Astrocyte (in vitro differentiated cells and primary cell): ENCODE measurements around the gene KIF27. TPM values are rescaled to one million over a fixed set of nuclear protein-coding genes. Genes with fewer than 3 reads are reported as not detected.
A peak's percentile ranks its signal among the peaks of the same experiment; 100 is the strongest.

Experiments used
- DNase-seq: peaks from one replicate; pipeline ENCODE4 v3.0.0-alpha.2; 2010; ENCODE audit warnings: low read depth
- FAIRE-seq: peaks from 2 replicates; lab custom pipeline; 2011; peaks lifted over from hg19 to GRCh38; lab: Jason Lieb, UNC
- H2AFZ ChIP-seq: 2 replicates; pipeline ENCODE4 v1.6.0; 2012; ENCODE audit warnings: low read depth, low read length, inconsistent platforms
- H3K27ac ChIP-seq: 2 replicates; pipeline ENCODE4 v1.5.1; 2011; ENCODE audit warnings: low read depth, low read length, inconsistent platforms
- H3K27me3 ChIP-seq: 2 replicates; pipeline ENCODE4 v1.6.0; 2011; ENCODE audit warnings: low read length, inconsistent platforms; ENCODE audit not compliant: insufficient read depth
- H3K36me3 ChIP-seq: 2 replicates; pipeline ENCODE4 v1.5.1; 2011; ENCODE audit warnings: low read length, inconsistent platforms; ENCODE audit not compliant: insufficient read depth
- H3K4me1 ChIP-seq: 2 replicates; pipeline ENCODE4 v1.5.1; 2011; ENCODE audit warnings: low read length, inconsistent platforms; ENCODE audit not compliant: insufficient read depth
- H3K4me2 ChIP-seq: 2 replicates; pipeline ENCODE4 v1.6.0; 2012; ENCODE audit warnings: low read length, inconsistent platforms
- H3K4me3 ChIP-seq: 2 replicates; pipeline ENCODE4 v1.5.1; 2011; ENCODE audit warnings: low read depth, mild to moderate bottlenecking, low read length, inconsistent platforms; ENCODE audit not compliant: insufficient read depth
- H3K79me2 ChIP-seq: 2 replicates; pipeline ENCODE4 v1.6.0; 2012; ENCODE audit warnings: mild to moderate bottlenecking, low read length, inconsistent platforms; ENCODE audit not compliant: insufficient read depth
- H3K9ac ChIP-seq: 2 replicates; pipeline ENCODE4 v1.6.0; 2012; ENCODE audit warnings: mild to moderate bottlenecking, low read length, inconsistent platforms
- H3K9me3 ChIP-seq: 2 replicates; pipeline ENCODE4 v1.5.1; 2012; ENCODE audit warnings: low read depth, mild to moderate bottlenecking, low read length, inconsistent platforms; ENCODE audit not compliant: insufficient read depth
- H4K20me1 ChIP-seq: 2 replicates; pipeline ENCODE4 v1.6.0; 2012; ENCODE audit warnings: low read length, inconsistent platforms; ENCODE audit not compliant: insufficient read depth
- H3K27ac Mint-ChIP-seq: one replicate; pipeline ENCODE4 v1.8.0; 2021; ENCODE audit warnings: mild to moderate bottlenecking, mixed read lengths; ENCODE audit not compliant: unreplicated experiment
- H3K27me3 Mint-ChIP-seq: one replicate; pipeline ENCODE4 v1.8.0; 2021; ENCODE audit warnings: low read depth, mixed read lengths; ENCODE audit not compliant: unreplicated experiment
- H3K36me3 Mint-ChIP-seq: one replicate; pipeline ENCODE4 v1.8.0; 2021; ENCODE audit warnings: low read depth, mixed read lengths; ENCODE audit not compliant: unreplicated experiment
- H3K4me1 Mint-ChIP-seq: one replicate; pipeline ENCODE4 v1.8.0; 2021; ENCODE audit warnings: low read depth, mixed read lengths; ENCODE audit not compliant: unreplicated experiment
- H3K4me3 Mint-ChIP-seq: one replicate; pipeline ENCODE4 v1.8.0; 2021; ENCODE audit warnings: mild to moderate bottlenecking, moderate library complexity, mixed read lengths; ENCODE audit not compliant: unreplicated experiment
- H3K9me3 Mint-ChIP-seq: one replicate; pipeline ENCODE4 v1.8.0; 2021; ENCODE audit warnings: mild to moderate bottlenecking, mixed read lengths; ENCODE audit not compliant: unreplicated experiment
- EZH2 ChIP-seq: IDR thresholded peaks from 2 replicates; pipeline ENCODE4 v1.6.1; 2012; ENCODE audit warnings: mild to moderate bottlenecking, low read length, inconsistent platforms; ENCODE audit not compliant: insufficient read depth
- total RNA-seq: library from RNA; stranded (reverse); gene quantifications from 2 replicates; pipeline ENCODE4 v1.2.1, GENCODE V29; 2021
- TF ChIP-seq, protein P1 (sequence below): IDR thresholded peaks from 2 replicates; pipeline ENCODE4 v1.5.1; 2011; ENCODE audit warnings: low read depth, mild to moderate bottlenecking, inconsistent platforms, low read length, moderate library complexity; ENCODE audit not compliant: insufficient read depth

KIF27 gene
- total RNA-seq, 1 donor from 2014 or later = 2.2 TPM

DNA sequence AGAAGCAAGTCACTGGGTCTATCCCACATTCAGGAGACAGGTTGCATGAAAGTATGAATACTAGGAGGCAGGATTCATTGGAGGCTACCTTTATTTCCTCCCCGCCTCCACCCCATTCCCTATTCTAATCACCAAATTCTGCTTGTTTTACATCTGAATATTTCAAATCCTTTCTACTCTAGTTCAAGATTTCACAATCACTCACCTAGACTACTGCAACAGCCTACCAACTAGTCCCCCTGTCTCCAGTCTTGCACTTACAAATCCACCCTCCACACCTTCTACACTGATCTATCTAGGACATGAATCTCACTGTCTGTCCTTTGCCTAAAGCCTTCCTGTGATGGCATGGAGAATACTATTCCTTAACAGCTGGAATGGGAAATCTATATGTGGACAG is 6.4 kb upstream of the KIF27 start:
- no peak for FAIRE-seq
- Histone ChIP-seq H3K4me2 (no peak overlapping the region), H4K20me1 (no peaks in the 10 kb centered on the region), H3K4me1 (no peaks in the 10 kb centered on the region), H3K4me3 (no peak overlapping the region), H3K9me3 (no peaks in the 10 kb centered on the region), H3K27me3 (no peaks in the 10 kb centered on the region), H3K9ac (no peak overlapping the region), H2AFZ (no peak overlapping the region), H3K79me2 (no peaks in the 10 kb centered on the region), H3K36me3 (no peaks in the 10 kb centered on the region), H3K27ac (no peak overlapping the region)
- Mint-ChIP-seq H3K9me3 (no peaks in the 10 kb centered on the region), H3K27ac (no peak overlapping the region), H3K36me3 (no peaks in the 10 kb centered on the region), H3K4me1 (no peaks in the 10 kb centered on the region), H3K27me3 (no peaks in the 10 kb centered on the region), H3K4me3 (no peak overlapping the region)
- DNase-seq = no peak
- TF ChIP-seq, protein P1, sequence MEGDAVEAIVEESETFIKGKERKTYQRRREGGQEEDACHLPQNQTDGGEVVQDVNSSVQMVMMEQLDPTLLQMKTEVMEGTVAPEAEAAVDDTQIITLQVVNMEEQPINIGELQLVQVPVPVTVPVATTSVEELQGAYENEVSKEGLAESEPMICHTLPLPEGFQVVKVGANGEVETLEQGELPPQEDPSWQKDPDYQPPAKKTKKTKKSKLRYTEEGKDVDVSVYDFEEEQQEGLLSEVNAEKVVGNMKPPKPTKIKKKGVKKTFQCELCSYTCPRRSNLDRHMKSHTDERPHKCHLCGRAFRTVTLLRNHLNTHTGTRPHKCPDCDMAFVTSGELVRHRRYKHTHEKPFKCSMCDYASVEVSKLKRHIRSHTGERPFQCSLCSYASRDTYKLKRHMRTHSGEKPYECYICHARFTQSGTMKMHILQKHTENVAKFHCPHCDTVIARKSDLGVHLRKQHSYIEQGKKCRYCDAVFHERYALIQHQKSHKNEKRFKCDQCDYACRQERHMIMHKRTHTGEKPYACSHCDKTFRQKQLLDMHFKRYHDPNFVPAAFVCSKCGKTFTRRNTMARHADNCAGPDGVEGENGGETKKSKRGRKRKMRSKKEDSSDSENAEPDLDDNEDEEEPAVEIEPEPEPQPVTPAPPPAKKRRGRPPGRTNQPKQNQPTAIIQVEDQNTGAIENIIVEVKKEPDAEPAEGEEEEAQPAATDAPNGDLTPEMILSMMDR = no peak
- no peak for TF ChIP-seq EZH2

- H3K79me2 ChIP-seq = no peaks in the 10 kb centered on the region
- H3K27ac ChIP-seq = peak overlapping the region; percentile 62
- no peaks in the 10 kb centered on the region for H4K20me1 ChIP-seq
- H3K27ac Mint-ChIP-seq = peak overlapping the region; percentile 67
- no peaks in the 10 kb centered on the region for H3K27me3 ChIP-seq
- peak overlapping the region; percentile 70 for H3K4me3 ChIP-seq
- no peak for TF ChIP-seq EZH2
- TF ChIP-seq, protein P1 = peak; percentile 31
- peak overlapping the region; percentile 91 for H3K4me3 Mint-ChIP-seq
- H3K36me3 Mint-ChIP-seq = no peaks in the 10 kb centered on the region
- H3K4me1 ChIP-seq = peaks cover 5% of the 10 kb centered on the region
- H3K4me2 ChIP-seq = peak overlapping the region; percentile 88
- no peaks in the 10 kb centered on the region for H3K9me3 ChIP-seq
- H3K36me3 ChIP-seq = no peaks in the 10 kb centered on the region
- H3K4me1 Mint-ChIP-seq = no peaks in the 10 kb centered on the region
- H3K9me3 Mint-ChIP-seq = no peaks in the 10 kb centered on the region
- H2AFZ ChIP-seq = peak overlapping the region; percentile 68
- FAIRE-seq = no peak
- H3K9ac ChIP-seq = peak overlapping the region; percentile 81
- DNase-seq = peak; percentile 35
- no peaks in the 10 kb centered on the region for H3K27me3 Mint-ChIP-seq
These were observed 734 bp downstream of the KIF27 start for GRCh38 chr9:83920469-83920926.

- H3K27ac ChIP-seq = no peak overlapping the region
- no peaks in the 10 kb centered on the region for H4K20me1 ChIP-seq
- FAIRE-seq = no peak
- Mint-ChIP-seq H3K27ac (no peak overlapping the region), H3K9me3 (no peaks in the 10 kb centered on the region), H3K36me3 (no peaks in the 10 kb centered on the region), H3K4me1 (no peaks in the 10 kb centered on the region), H3K27me3 (no peaks in the 10 kb centered on the region), H3K4me3 (no peak overlapping the region)
- TF ChIP-seq, protein P1 = no peak
- H3K4me2 ChIP-seq = no peak overlapping the region
- H3K4me3 ChIP-seq = no peak overlapping the region
- DNase-seq = no peak
- no peaks in the 10 kb centered on the region for H3K27me3 ChIP-seq
- no peak overlapping the region for H3K9ac ChIP-seq
- H3K36me3 ChIP-seq = no peaks in the 10 kb centered on the region
- H2AFZ ChIP-seq = no peak overlapping the region
- no peaks in the 10 kb centered on the region for H3K79me2 ChIP-seq
- peaks cover 5% of the 10 kb centered on the region for H3K4me1 ChIP-seq
- no peaks in the 10 kb centered on the region for H3K9me3 ChIP-seq
These were observed 2.1 kb downstream of the KIF27 start for GRCh38 chr9:83919111-83919510.
